ENCODE data around the gene CXXC5. TPM values are rescaled to one million over a fixed set of nuclear protein-coding genes. Genes with fewer than 3 reads are reported as not detected.

CXXC5 gene
- total and polyA plus RNA-seq, 2 of the 4 experiments (the other 2 are of a cell fraction): 24.9 to 35.7 TPM

- dilution Hi-C loops (cut with HindIII; ENCODE audit: low sequenced_read_pairs, unreplicated experiment): loop anchor here (25.0 kb wide), 1 partner anchor 131 kb away; no protein-coding TSS in a partner anchor
- Histone ChIP-seq H4K8ac (ENCODE audit: low read depth in 2 of 2, low read length in 2 of 2) (no peak overlapping the region), H3K23ac (ENCODE audit: low read depth, low read length) (no peak overlapping the region), H4K20me1 (ENCODE audit: insufficient read depth, low read length) (peaks cover 14% of the 10 kb centered on the region), H2AK5ac (ENCODE audit: low read depth, low read length) (no peak overlapping the region), H3K4me1 (ENCODE audit: control insufficient read depth, insufficient read depth, low read length) (peaks cover 8% of the 10 kb centered on the region), H2BK20ac (ENCODE audit: low read depth, low read length) (no peak overlapping the region), H3K27me3 (ENCODE audit: control insufficient read depth, insufficient read depth, low read length) (no peaks in the 10 kb centered on the region), H3K9ac (ENCODE audit: low read depth, low read length) (no peak overlapping the region), H4K91ac (ENCODE audit: insufficient read depth, low read depth, low read length) (no peak overlapping the region), H3K79me1 (ENCODE audit: low read depth in 1 of 2, low read length in 2 of 2) (peaks cover 7 to 42% of the 10 kb centered on the region in 2 experiments; a peak in 3 of 4 replicates), H3K36me3 (ENCODE audit: control insufficient read depth, insufficient read depth, low read length) (peaks cover 4% of the 10 kb centered on the region), H3K56ac (ENCODE audit: extremely low read depth, insufficient read depth, low read length) (no peak overlapping the region), H2AFZ (replicated peaks; ENCODE audit: low read length, poor library complexity) (no peak overlapping the region), H2BK15ac (ENCODE audit: low read depth, low read length) (no peak overlapping the region), H3K18ac (ENCODE audit: low read depth, low read length) (no peak overlapping the region), H3K4me2 (ENCODE audit: low read depth, low read length) (no peak overlapping the region), H4K5ac (ENCODE audit: low read depth, low read length) (no peak overlapping the region), H3K9me1 (ENCODE audit: insufficient read depth, low read length) (peaks cover 9% of the 10 kb centered on the region), H2AK9ac (replicated peaks; ENCODE audit: low read depth, low read length, poor library complexity) (no peak overlapping the region), H3K14ac (replicated peaks; ENCODE audit: low read depth, low read length) (no peak overlapping the region), H3K4me3 (ENCODE audit: insufficient read depth, low read depth, low read length) (no peak overlapping the region), H2BK5ac (ENCODE audit: low read depth, low read length, poor library complexity, severe bottlenecking) (no peak overlapping the region), H3K4ac (ENCODE audit: low read depth, low read length) (no peak overlapping the region), H3K27ac (ENCODE audit: insufficient read depth, low read length) (no peak overlapping the region), H2BK120ac (ENCODE audit: low read depth, low read length) (no peak overlapping the region), H3K9me3 (ENCODE audit: control insufficient read depth, insufficient read depth, low read length) (no peaks in the 10 kb centered on the region)
- in situ Hi-C loops (cut with MboI; ENCODE audit: low sequenced_read_pairs): loop anchor here (5.0 to 25.0 kb wide), 2 partner anchors 131 to 481 kb away; partner anchors contain the start of gene PURA
- no peak for DNase-seq
- BruUV-seq (replicated peaks): no TSS peak
- intact Hi-C loops (cut with micrococcal nuclease): loop anchor here (5.0 to 10.0 kb wide), 2 partner anchors 54 to 213 kb away; no protein-coding TSS in a partner anchor
- 20% methylated on average over 1 of the region's 3 CpGs; no CpG with 5 or more reads in 1 of the 2 experiments for WGBS, 2 experiments (ENCODE audit: extremely low coverage in 2 of 2, insufficient read length in 1 of 2)
- ChIA-PET POLR2A (ENCODE audit: unreplicated experiment) (no interaction called here), CTCF (interaction anchor here (0.6 to 6.7 kb wide), 4 partner anchors 39 to 209 kb away, joined by 3 to 59 read pairs (median 15); no protein-coding TSS in a partner anchor)
- ATAC-seq (ENCODE audit: low read depth): no peak
- TF ChIP-seq RFX5 (IDR thresholded peaks at IDR 0.05; ENCODE audit: low read depth, low read length) (no peak), CEBPB (IDR thresholded peaks at IDR 0.05; ENCODE audit: low read depth, low read length) (0 out of 2 replicates have a peak, but pooled peaks have one; percentile 21)
These were observed 16.5 kb upstream of the CXXC5 start for GRCh38 chr5:139631520-139632165.

All from IMR-90 (cell line).